Endodermal cell (in vitro differentiated cells): ENCODE data around the gene ARMH3. TPM values are rescaled to one million over a fixed set of nuclear protein-coding genes. Genes with fewer than 3 reads are reported as not detected.

Experiments
- DNase-seq: peaks from one replicate; pipeline ENCODE4 v3.0.0-alpha.2; 2017
- H3K27ac ChIP-seq: 2 replicates; pipeline ENCODE4 v1.5.1; 2013; ENCODE audit warnings: mild to moderate bottlenecking, low read depth, low read length, moderate library complexity
- H3K27me3 ChIP-seq: 2 replicates; pipeline ENCODE4 v1.6.1; 2013; ENCODE audit warnings: mild to moderate bottlenecking, low read length, moderate library complexity; ENCODE audit not compliant: insufficient read depth, control insufficient read depth, poor library complexity, severe bottlenecking
- H3K36me3 ChIP-seq: 2 replicates; pipeline ENCODE4 v1.7.0; 2013; ENCODE audit warnings: mild to moderate bottlenecking, low read length, moderate library complexity; ENCODE audit not compliant: control insufficient read depth, insufficient read depth
- H3K4me1 ChIP-seq: one replicate; pipeline ENCODE4 v1.7.0; 2013; ENCODE audit warnings: low read length; ENCODE audit not compliant: control insufficient read depth, insufficient read depth
- H3K4me3 ChIP-seq: 2 replicates; pipeline ENCODE4 v1.5.1; 2013; ENCODE audit warnings: mild to moderate bottlenecking, low read length, moderate library complexity
- H3K9ac ChIP-seq: 2 replicates; pipeline ENCODE4 v1.6.1; 2013; ENCODE audit warnings: mild to moderate bottlenecking, low read length, moderate library complexity; ENCODE audit not compliant: poor library complexity, severe bottlenecking; ENCODE audit errors: extremely low read depth
- H3K9me3 ChIP-seq: 2 replicates; pipeline ENCODE4 v1.6.1; 2013; ENCODE audit warnings: mild to moderate bottlenecking, low read length, moderate library complexity; ENCODE audit not compliant: control insufficient read depth
- H3K27ac Mint-ChIP-seq: 2 replicates; pipeline ENCODE4 v1.8.0; 2020; ENCODE audit warnings: mixed read lengths
- H3K27me3 Mint-ChIP-seq: 2 replicates; pipeline ENCODE4 v1.8.0; 2021; ENCODE audit warnings: mild to moderate bottlenecking, mixed read lengths; ENCODE audit not compliant: insufficient read depth
- H3K36me3 Mint-ChIP-seq: 2 replicates; pipeline ENCODE4 v1.8.0; 2020; ENCODE audit warnings: low read depth, mixed read lengths
- H3K4me1 Mint-ChIP-seq: 2 replicates; pipeline ENCODE4 v1.8.0; 2020; ENCODE audit warnings: mixed read lengths
- H3K4me3 Mint-ChIP-seq: 2 replicates; pipeline ENCODE4 v1.8.0; 2020; ENCODE audit warnings: mild to moderate bottlenecking, moderate library complexity, mixed read lengths
- H3K9me3 Mint-ChIP-seq: 2 replicates; pipeline ENCODE4 v1.8.0; 2020; ENCODE audit warnings: mild to moderate bottlenecking, mixed read lengths
- CTCF ChIP-seq: fragments of 200-600 bp; sonication (generic); conservative IDR thresholded peaks from 2 replicates; pipeline ENCODE4 v1.5.0; 2021; ENCODE audit warnings: antibody characterized with exemption, mild to moderate bottlenecking
- WGBS, 2 experiments: methylation state at CpG; one replicate each; pipeline versions ENCODE4 v1.1.5 to v1.1.7; 2013; ENCODE audit warnings: missing lambda C conversion rate in 2 of 2, mixed read lengths in 1 of 2; ENCODE audit not compliant: insufficient coverage in 1 of 2, insufficient read length in 1 of 2; 5-methylcytosine and 5-hydroxymethylcytosine counted together
- total RNA-seq, 2 donors: library from RNA; stranded (reverse); fragmentation: NEBNext Ultra II Directional in 1 of 2; extraction: Animal tissue kit (Norgen Biotek cat#: 25700) in 1 of 2; gene quantifications; 2 replicates in 1 of 2; 3 replicates in 1 of 2; pipeline ENCODE4 v1.2.1, GENCODE V29; 2021

ARMH3 gene
- total RNA-seq, 2 donors from 2014 or later, result 18.0 to 19.7 TPM

GRCh38 chr10:101812606-101813005 lies 243.4 kb downstream of the ARMH3 start:
- Histone ChIP-seq H3K9me3 (peaks cover 2% of the 10 kb centered on the region), H3K27me3 (no peaks in the 10 kb centered on the region), H3K36me3 (peaks cover 61% of the 10 kb centered on the region), H3K9ac (no peak overlapping the region), H3K27ac (no peak overlapping the region), H3K4me3 (no peak overlapping the region), H3K4me1 (no peaks in the 10 kb centered on the region)
- no peak overlapping the region for H3K4me3 Mint-ChIP-seq
- H3K4me1 Mint-ChIP-seq, result peaks cover 15% of the 10 kb centered on the region
- no peak for DNase-seq
- 94 to 96% methylated on average over 3 to 4 of the region's 4 CpGs for WGBS, 2 experiments
- no peak for TF ChIP-seq CTCF
- peaks cover 52% of the 10 kb centered on the region for H3K36me3 Mint-ChIP-seq
- no peaks in the 10 kb centered on the region for H3K9me3 Mint-ChIP-seq
- H3K27me3 Mint-ChIP-seq, result no peaks in the 10 kb centered on the region
- no peak overlapping the region for H3K27ac Mint-ChIP-seq

GRCh38 chr10:101807158-101807557 lies 248.8 kb downstream of the ARMH3 start:
- no peak overlapping the region for H3K4me3 Mint-ChIP-seq
- Histone ChIP-seq H3K36me3 (peaks cover 94% of the 10 kb centered on the region), H3K9me3 (peaks cover 16% of the 10 kb centered on the region), H3K27me3 (no peaks in the 10 kb centered on the region), H3K4me1 (no peaks in the 10 kb centered on the region), H3K4me3 (no peak overlapping the region), H3K9ac (no peak overlapping the region), H3K27ac (no peak overlapping the region)
- DNase-seq, result no peak
- H3K27me3 Mint-ChIP-seq, result no peaks in the 10 kb centered on the region
- H3K4me1 Mint-ChIP-seq, result no peaks in the 10 kb centered on the region
- H3K36me3 Mint-ChIP-seq, result peaks cover 81% of the 10 kb centered on the region
- no peak for TF ChIP-seq CTCF
- no peaks in the 10 kb centered on the region for H3K9me3 Mint-ChIP-seq
- 88 to 91% methylated on average over 1 of the region's 1 CpG for WGBS, 2 experiments
- H3K27ac Mint-ChIP-seq, result no peak overlapping the region

GRCh38 chr10:101803511-101803910 lies 252.5 kb downstream of the ARMH3 start:
- TF ChIP-seq CTCF, result no peak
- no peaks in the 10 kb centered on the region for H3K27me3 ChIP-seq
- H3K27me3 Mint-ChIP-seq, result no peaks in the 10 kb centered on the region
- no peaks in the 10 kb centered on the region for H3K9me3 Mint-ChIP-seq
- no peak overlapping the region for H3K27ac ChIP-seq
- H3K4me3 ChIP-seq, result no peak overlapping the region
- H3K9me3 ChIP-seq, result peaks cover 16% of the 10 kb centered on the region
- peaks cover 94% of the 10 kb centered on the region for H3K36me3 ChIP-seq
- H3K27ac Mint-ChIP-seq, result no peak overlapping the region
- no peak overlapping the region for H3K9ac ChIP-seq
- DNase-seq, result no peak
- 88% methylated on average over 3 of the region's 4 CpGs for WGBS, 2 experiments
- no peak overlapping the region for H3K4me3 Mint-ChIP-seq
- peaks cover 89% of the 10 kb centered on the region for H3K36me3 Mint-ChIP-seq
- no peaks in the 10 kb centered on the region for H3K4me1 ChIP-seq
- H3K4me1 Mint-ChIP-seq, result no peaks in the 10 kb centered on the region
